ENCODE results near the gene LTA.
A peak's percentile ranks its signal among the peaks of the same experiment; 100 is the strongest.
"Not testable (repeated sequence)": the region's sequence is repeated elsewhere in the genome, so short reads cannot be mapped to it uniquely, and the experiment has no call there.

Gene LTA

DNA sequence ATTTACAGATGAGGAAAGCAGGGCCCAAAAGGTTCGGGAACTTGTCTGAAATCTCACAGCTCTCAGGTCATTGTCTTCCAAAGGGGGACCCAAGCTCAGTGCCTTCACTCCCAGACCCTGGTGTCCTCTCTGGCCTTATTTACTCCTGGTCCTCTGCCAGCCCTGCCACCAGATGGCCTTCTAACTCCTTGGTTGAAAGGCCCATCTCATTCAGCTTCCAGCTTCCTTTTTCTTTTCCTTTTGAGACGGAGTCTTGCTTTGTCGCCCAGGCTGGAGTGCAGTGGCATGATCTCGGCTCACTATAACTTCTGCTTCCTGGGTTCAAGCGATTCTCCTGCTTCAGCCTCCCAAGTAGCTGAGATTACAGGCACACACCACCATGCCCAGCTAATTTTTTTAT lies 20.7 kb upstream of the LTA start:
- H3K27ac ChIP-seq (ENCODE audit: low read depth, low read length) = not testable (repeated sequence)

DNA sequence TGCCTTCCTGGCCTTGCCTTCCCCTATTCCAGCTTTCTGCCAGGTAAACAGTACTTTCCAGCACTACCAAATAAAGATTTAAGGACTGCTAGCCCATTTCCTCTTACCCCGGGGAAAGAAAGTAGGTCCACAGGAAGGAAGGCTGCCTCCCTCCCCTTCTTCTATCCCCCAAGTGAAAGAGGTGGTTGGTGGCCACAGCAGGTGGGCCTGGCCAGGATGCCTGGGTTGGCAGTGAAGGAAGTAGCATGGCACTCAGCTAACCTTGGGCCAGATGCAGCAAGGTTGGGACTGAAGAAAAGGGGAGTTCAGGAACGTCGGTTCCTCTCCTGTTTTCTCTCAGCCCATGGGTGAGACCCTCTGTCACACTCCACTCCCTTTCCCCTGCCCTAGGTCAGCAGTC lies 15.8 kb upstream of the LTA start:
- no peak overlapping the region for H3K4me3 ChIP-seq (ENCODE audit: low read depth in 1 of 5, low read length in 5 of 5)
- peaks cover 0 to 49% (median 26%) of the 10 kb centered on the region in 5 donors for H3K36me3 ChIP-seq (ENCODE audit: control insufficient read depth in 5 of 5, insufficient read depth in 5 of 5, low read length in 5 of 5)
- H3K9me3 ChIP-seq (ENCODE audit: control insufficient read depth in 5 of 5, low read length in 5 of 5) = no peaks in the 10 kb centered on the region
- H3K27me3 ChIP-seq (ENCODE audit: control insufficient read depth in 5 of 5, insufficient read depth in 4 of 5, low read length in 5 of 5) = no peaks in the 10 kb centered on the region
- no peak overlapping the region for H3K9ac ChIP-seq (ENCODE audit: low read length in 5 of 5)
- peaks cover 14 to 47% (median 39%) of the 10 kb centered on the region in 5 donors for H3K4me1 ChIP-seq (ENCODE audit: control insufficient read depth in 5 of 5, insufficient read depth in 5 of 5, low read length in 5 of 5)
- no peak overlapping the region for H3K27ac ChIP-seq (ENCODE audit: low read depth, low read length)

More for the DNA sequence above, 20.7 kb upstream of the LTA start:
- H3K36me3 ChIP-seq (ENCODE audit: control insufficient read depth in 5 of 5, insufficient read depth in 5 of 5, low read length in 5 of 5) = peaks cover 4 to 44% (median 20%) of the 10 kb centered on the region in 5 donors
- not testable (repeated sequence) for H3K9me3 ChIP-seq (ENCODE audit: control insufficient read depth in 5 of 5, low read length in 5 of 5); H3K27me3 ChIP-seq (ENCODE audit: control insufficient read depth in 5 of 5, insufficient read depth in 4 of 5, low read length in 5 of 5); H3K9ac ChIP-seq (ENCODE audit: low read length in 5 of 5); H3K4me3 ChIP-seq (ENCODE audit: low read depth in 1 of 5, low read length in 5 of 5)
- H3K4me1 ChIP-seq (ENCODE audit: control insufficient read depth in 5 of 5, insufficient read depth in 5 of 5, low read length in 5 of 5) = peaks cover 4 to 24% (median 21%) of the 10 kb centered on the region in 5 donors

DNA sequence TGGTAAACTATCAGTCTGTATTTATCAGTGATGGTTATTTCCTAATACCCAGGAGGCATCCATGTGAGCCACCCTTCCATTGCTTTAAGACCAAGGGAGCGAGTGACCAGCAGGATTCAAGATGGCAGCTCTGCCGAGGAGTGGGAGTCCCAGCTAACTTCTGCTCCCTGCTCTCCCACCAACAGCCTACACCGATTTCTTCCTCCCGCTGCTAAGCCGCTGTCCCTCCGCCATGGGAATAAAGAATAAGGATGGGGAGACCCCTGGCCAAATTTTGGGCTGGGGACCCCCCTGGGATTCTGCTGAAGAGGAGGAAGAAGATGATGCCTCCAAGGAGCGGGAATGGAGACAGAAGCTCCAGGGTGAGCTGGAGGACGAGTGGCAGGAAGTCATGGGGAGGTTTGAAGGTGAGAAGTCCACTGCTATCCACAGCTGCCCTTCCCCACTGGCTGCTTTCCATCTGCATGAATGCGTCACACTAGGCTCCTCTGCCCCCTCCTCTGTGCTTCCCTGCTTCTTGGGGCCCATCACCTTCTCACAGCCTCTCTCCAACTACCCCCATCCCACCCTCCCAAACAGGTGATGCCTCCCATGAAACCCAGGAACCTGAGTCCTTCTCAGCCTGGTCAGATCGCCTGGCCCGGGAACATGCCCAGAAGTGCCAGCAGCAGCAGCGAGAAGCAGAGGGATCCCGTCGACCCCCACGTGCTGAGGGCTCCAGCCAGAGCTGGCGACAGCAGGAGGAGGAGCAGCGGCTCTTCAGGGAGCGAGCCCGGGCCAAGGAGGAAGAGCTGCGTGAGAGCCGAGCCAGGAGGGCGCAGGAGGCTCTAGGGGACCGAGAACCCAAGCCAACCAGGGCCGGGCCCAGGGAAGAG lies 14.4 kb upstream of the LTA start:
- Histone ChIP-seq H3K27ac (ENCODE audit: low read depth, low read length) (no peak overlapping the region), H3K4me1 (ENCODE audit: control insufficient read depth in 5 of 5, insufficient read depth in 5 of 5, low read length in 5 of 5) (peaks cover 14 to 51% (median 39%) of the 10 kb centered on the region in 5 donors), H3K36me3 (ENCODE audit: control insufficient read depth in 5 of 5, insufficient read depth in 5 of 5, low read length in 5 of 5) (peaks cover 0 to 48% (median 26%) of the 10 kb centered on the region in 5 donors), H3K27me3 (ENCODE audit: control insufficient read depth in 5 of 5, insufficient read depth in 4 of 5, low read length in 5 of 5) (no peaks in the 10 kb centered on the region), H3K9ac (ENCODE audit: low read length in 5 of 5) (peak overlapping the region in 1 of 5 donors; percentile 43), H3K9me3 (ENCODE audit: control insufficient read depth in 5 of 5, low read length in 5 of 5) (no peaks in the 10 kb centered on the region), H3K4me3 (ENCODE audit: low read depth in 1 of 5, low read length in 5 of 5) (peak overlapping the region in 1 of 5 donors; percentile 12)

DNA sequence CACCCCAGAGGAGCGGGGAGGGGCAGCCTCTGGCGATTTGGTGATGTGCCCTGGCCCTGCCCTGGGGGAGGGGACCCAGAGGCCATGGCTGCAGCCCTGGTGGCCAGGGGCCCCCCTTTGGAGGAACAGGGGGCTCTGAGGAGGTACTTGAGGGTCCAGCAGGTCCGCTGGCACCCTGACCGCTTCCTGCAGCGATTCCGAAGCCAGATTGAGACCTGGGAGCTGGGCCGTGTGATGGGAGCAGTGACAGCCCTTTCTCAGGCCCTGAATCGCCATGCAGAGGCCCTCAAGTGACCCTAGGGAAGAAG lies 13.8 kb upstream of the LTA start:
- Histone ChIP-seq H3K36me3 (ENCODE audit: control insufficient read depth in 5 of 5, insufficient read depth in 5 of 5, low read length in 5 of 5) (peaks cover 0 to 46% (median 26%) of the 10 kb centered on the region in 5 donors), H3K4me1 (ENCODE audit: control insufficient read depth in 5 of 5, insufficient read depth in 5 of 5, low read length in 5 of 5) (peaks cover 14 to 51% (median 39%) of the 10 kb centered on the region in 5 donors), H3K27me3 (ENCODE audit: control insufficient read depth in 5 of 5, insufficient read depth in 4 of 5, low read length in 5 of 5) (no peaks in the 10 kb centered on the region), H3K4me3 (ENCODE audit: low read depth in 1 of 5, low read length in 5 of 5) (peak overlapping the region in 1 of 5 donors; percentile 12), H3K9ac (ENCODE audit: low read length in 5 of 5) (peak overlapping the region in 1 of 5 donors; percentile 43), H3K27ac (ENCODE audit: low read depth, low read length) (peak overlapping the region; percentile 89), H3K9me3 (ENCODE audit: control insufficient read depth in 5 of 5, low read length in 5 of 5) (no peaks in the 10 kb centered on the region)

DNA sequence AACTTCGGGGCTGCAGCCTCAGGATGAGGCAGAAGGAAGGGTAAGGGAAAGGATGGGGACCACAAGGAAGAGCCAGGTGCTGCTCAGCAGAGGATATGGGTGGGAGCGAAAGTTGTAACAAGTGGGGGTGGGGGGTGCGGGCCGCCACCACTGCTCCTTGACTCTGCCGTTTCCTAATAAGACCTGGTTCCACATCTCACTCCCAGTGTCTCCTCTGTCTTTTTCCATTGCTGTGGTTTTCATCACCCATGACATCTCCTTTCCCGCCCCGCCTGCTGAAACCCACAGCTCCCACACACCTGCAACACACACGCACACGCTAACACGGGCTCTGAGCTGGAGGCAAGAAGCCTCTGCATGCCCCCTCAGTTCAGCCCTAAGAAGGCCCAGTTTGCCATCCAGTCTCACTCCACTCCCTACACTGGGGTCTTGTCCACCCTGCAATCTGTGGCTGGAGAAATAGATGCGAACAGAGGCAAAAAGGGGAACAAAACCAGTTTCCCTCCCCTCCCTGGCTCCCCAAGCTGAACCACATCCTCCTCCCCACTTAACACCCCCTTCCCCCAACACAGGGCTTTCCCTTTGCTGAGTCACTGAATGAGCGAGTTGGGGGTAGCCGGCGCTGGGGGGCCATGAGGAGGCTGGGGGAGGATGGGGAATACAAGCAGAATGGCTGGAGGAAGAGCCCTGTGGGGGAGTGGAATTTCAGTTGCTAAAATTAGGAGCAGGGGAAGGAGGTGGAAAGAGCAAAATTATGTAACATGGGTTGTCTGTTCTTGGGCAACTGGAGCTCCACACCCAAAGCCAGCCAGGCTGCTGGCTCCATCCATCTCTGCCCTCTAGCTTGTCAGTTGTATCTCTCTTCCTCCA lies 13.2 kb upstream of the LTA start:
- Histone ChIP-seq H3K4me1 (ENCODE audit: control insufficient read depth in 5 of 5, insufficient read depth in 5 of 5, low read length in 5 of 5) (peaks cover 14 to 51% (median 39%) of the 10 kb centered on the region in 5 donors), H3K36me3 (ENCODE audit: control insufficient read depth in 5 of 5, insufficient read depth in 5 of 5, low read length in 5 of 5) (peaks cover 0 to 44% (median 26%) of the 10 kb centered on the region in 5 donors), H3K27ac (ENCODE audit: low read depth, low read length) (peak overlapping the region; percentile 89), H3K9me3 (ENCODE audit: control insufficient read depth in 5 of 5, low read length in 5 of 5) (no peaks in the 10 kb centered on the region), H3K4me3 (ENCODE audit: low read depth in 1 of 5, low read length in 5 of 5) (peak overlapping the region in 2 of 5 donors; percentile 12 to 19), H3K9ac (ENCODE audit: low read length in 5 of 5) (peak overlapping the region in 3 of 5 donors; percentile 3 to 56 (median 43)), H3K27me3 (ENCODE audit: control insufficient read depth in 5 of 5, insufficient read depth in 4 of 5, low read length in 5 of 5) (no peaks in the 10 kb centered on the region)

DNA sequence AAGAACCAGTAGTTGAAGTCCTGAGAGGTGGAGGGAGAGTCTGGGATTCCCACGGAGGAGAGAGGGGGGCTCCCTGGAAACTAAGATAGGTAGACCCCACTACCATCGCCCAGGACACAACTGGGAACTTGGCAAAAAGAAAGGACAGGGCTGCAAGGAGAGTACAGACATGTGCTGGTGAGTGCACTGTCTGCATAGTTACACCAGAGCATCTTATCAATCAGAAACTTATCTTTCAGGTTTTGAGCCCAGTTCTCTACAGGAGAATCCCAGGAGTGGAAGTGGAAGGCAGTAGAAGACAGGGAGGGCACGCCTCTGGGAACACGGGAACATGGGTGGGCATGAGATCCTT lies 12.5 kb upstream of the LTA start:
- H3K9me3 ChIP-seq (ENCODE audit: control insufficient read depth in 5 of 5, low read length in 5 of 5) = no peaks in the 10 kb centered on the region
- H3K9ac ChIP-seq (ENCODE audit: low read length in 5 of 5) = peak overlapping the region in 4 of 5 donors; percentile 3 to 73 (median 41)
- H3K4me1 ChIP-seq (ENCODE audit: control insufficient read depth in 5 of 5, insufficient read depth in 5 of 5, low read length in 5 of 5) = peaks cover 14 to 51% (median 39%) of the 10 kb centered on the region in 5 donors
- H3K4me3 ChIP-seq (ENCODE audit: low read depth in 1 of 5, low read length in 5 of 5) = peak overlapping the region in 3 of 5 donors; percentile 6 to 26 (median 19)
- H3K27ac ChIP-seq (ENCODE audit: low read depth, low read length) = peak overlapping the region; percentile 89
- H3K36me3 ChIP-seq (ENCODE audit: control insufficient read depth in 5 of 5, insufficient read depth in 5 of 5, low read length in 5 of 5) = peaks cover 0 to 39% (median 26%) of the 10 kb centered on the region in 5 donors
- no peaks in the 10 kb centered on the region for H3K27me3 ChIP-seq (ENCODE audit: control insufficient read depth in 5 of 5, insufficient read depth in 4 of 5, low read length in 5 of 5)

DNA sequence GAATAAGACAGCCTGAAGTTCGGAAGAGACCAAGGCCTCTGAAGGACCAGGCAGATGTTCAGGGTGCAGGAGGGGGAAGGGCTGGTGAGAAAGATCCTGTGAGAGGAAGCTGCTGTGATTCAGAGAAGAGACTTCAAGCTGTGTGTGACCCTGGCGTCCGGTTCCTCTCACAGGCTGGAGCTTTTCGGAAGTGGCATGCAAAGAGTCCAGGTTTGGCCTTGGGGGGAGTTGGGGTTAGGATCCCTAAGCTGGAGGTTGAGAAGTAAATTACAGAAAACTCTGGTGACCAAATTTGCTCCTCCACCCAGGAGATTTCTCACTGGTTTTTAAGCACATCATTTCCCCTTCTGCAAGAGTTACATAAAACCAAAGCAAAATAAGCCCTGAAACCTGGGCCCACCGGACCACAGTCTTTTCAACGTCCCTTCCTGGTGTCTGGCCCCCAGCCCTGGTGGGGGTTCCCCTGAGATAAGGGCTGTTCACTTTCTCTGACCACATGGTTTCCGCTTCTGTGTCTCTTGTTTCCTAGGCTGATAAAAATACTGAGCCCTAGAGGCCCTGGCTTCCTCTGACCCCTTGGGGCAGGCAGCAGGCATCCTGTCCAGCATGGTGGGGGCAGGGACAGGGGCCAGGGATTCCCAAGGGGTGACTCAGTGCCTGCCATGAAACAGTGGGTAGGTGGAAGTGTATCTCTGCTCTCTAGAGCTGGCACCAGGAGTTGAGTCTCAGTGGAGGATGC lies 12.0 kb upstream of the LTA start:
- Histone ChIP-seq H3K27me3 (ENCODE audit: control insufficient read depth in 5 of 5, insufficient read depth in 4 of 5, low read length in 5 of 5) (no peaks in the 10 kb centered on the region), H3K9me3 (ENCODE audit: control insufficient read depth in 5 of 5, low read length in 5 of 5) (no peaks in the 10 kb centered on the region), H3K27ac (ENCODE audit: low read depth, low read length) (peak overlapping the region; percentile 89), H3K9ac (ENCODE audit: low read length in 5 of 5) (peak overlapping the region in 4 of 5 donors; percentile 3 to 73 (median 41)), H3K4me1 (ENCODE audit: control insufficient read depth in 5 of 5, insufficient read depth in 5 of 5, low read length in 5 of 5) (peaks cover 14 to 51% (median 39%) of the 10 kb centered on the region in 5 donors), H3K36me3 (ENCODE audit: control insufficient read depth in 5 of 5, insufficient read depth in 5 of 5, low read length in 5 of 5) (peaks cover 0 to 36% (median 26%) of the 10 kb centered on the region in 5 donors), H3K4me3 (ENCODE audit: low read depth in 1 of 5, low read length in 5 of 5) (peak overlapping the region in 3 of 5 donors; percentile 6 to 27 (median 26))

DNA sequence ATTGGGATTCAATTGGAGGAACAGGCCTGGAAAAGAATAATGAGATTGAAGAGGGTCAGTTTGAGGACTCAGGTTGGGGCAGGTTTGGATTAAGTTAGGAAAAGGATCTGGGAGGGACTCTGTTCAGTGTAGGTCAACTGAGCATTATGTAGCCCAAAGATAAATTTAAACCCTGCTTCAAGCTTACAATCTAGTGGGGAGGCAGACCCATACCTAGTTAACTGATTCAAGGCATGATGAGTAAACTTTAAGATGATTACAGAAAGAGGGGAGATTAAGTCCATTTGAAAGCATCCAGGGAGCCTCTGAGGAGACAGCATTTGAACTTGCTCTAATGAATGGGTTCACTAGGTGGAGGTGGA lies 11.4 kb upstream of the LTA start:
- Histone ChIP-seq H3K36me3 (ENCODE audit: control insufficient read depth in 5 of 5, insufficient read depth in 5 of 5, low read length in 5 of 5) (peaks cover 0 to 36% (median 26%) of the 10 kb centered on the region in 5 donors), H3K27ac (ENCODE audit: low read depth, low read length) (peak overlapping the region; percentile 89), H3K4me1 (ENCODE audit: control insufficient read depth in 5 of 5, insufficient read depth in 5 of 5, low read length in 5 of 5) (peaks cover 14 to 51% (median 39%) of the 10 kb centered on the region in 5 donors), H3K9me3 (ENCODE audit: control insufficient read depth in 5 of 5, low read length in 5 of 5) (no peaks in the 10 kb centered on the region), H3K27me3 (ENCODE audit: control insufficient read depth in 5 of 5, insufficient read depth in 4 of 5, low read length in 5 of 5) (no peaks in the 10 kb centered on the region), H3K4me3 (ENCODE audit: low read depth in 1 of 5, low read length in 5 of 5) (no peak overlapping the region), H3K9ac (ENCODE audit: low read length in 5 of 5) (peak overlapping the region in 1 of 5 donors; percentile 56)

DNA sequence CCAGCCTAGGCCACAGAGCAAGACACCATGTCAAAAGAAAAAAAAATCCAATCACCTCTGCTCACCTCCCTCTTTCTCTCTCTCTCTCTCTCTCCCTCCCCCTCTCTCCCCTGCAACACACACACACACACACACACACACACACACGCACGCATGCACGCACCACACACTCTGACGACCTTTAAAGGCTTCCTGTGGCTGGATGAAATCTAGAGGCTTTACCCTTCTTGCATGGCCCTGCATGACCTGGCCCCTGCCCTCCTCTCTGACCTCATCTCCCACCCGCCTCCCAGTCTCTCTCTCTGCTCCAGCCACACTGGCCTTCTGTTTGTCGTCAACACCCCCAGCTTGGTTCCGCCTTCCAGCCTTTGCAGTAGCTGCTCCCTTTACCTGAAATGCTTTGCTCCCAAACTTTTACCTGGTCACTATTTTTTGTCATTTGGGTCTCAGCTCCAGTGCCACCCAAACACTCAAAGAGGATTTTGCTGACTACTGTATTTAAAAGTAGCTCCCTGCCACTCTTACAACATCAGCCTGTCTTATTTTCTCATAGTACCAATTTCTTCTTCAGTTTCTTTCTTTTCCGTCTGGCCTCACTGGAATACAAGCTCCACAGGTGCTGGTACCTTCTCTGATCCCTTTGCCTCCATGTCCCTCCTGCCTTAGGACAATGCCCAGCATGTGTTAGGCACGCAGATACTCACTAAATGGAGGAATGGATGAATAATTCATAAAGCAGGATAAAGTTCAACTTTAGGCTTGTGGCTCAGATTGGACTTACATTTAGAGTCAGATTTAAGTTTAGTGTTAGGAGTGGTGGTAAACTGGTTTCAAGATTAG lies 4.3 kb upstream of the LTA start:
- Histone ChIP-seq H3K4me1 (ENCODE audit: control insufficient read depth in 5 of 5, insufficient read depth in 5 of 5, low read length in 5 of 5) (peaks cover 0 to 11% (median 0%) of the 10 kb centered on the region in 5 donors), H3K27ac (ENCODE audit: low read depth, low read length) (no peak overlapping the region), H3K9me3 (ENCODE audit: control insufficient read depth in 5 of 5, low read length in 5 of 5) (no peaks in the 10 kb centered on the region), H3K9ac (ENCODE audit: low read length in 5 of 5) (no peak overlapping the region), H3K27me3 (ENCODE audit: control insufficient read depth in 5 of 5, insufficient read depth in 4 of 5, low read length in 5 of 5) (no peaks in the 10 kb centered on the region), H3K36me3 (ENCODE audit: control insufficient read depth in 5 of 5, insufficient read depth in 5 of 5, low read length in 5 of 5) (no peaks in the 10 kb centered on the region), H3K4me3 (ENCODE audit: low read depth in 1 of 5, low read length in 5 of 5) (no peak overlapping the region)
